GM23338 (cell line): ENCODE measurements around the gene C2CD3. TPM values are rescaled to one million over a fixed set of nuclear protein-coding genes. Genes with fewer than 3 reads are reported as not detected.
A peak's percentile ranks its signal among the peaks of the same experiment; 100 is the strongest.

ENCODE experiments used
- ATAC-seq: fragments of 200-7000 bp; cut with Tn5 transposase; 3 replicates; pipeline ENCODE4 v1.9.1; 2020
- DNase-seq: peaks from one replicate; pipeline ENCODE4 v3.0.0-alpha.2; 2015; ENCODE audit warnings: low spot score
- H2AFZ ChIP-seq: fragments of 200-600 bp; sonication (generic); 2 replicates; pipeline ENCODE4 v1.8.0; 2016; ENCODE audit warnings: antibody characterized with exemption, mild to moderate bottlenecking, moderate library complexity
- H3F3A ChIP-seq: fragments of 200-600 bp; sonication (generic); replicated peaks from 2 replicates; pipeline ENCODE4 v1.8.0; 2017; ENCODE audit warnings: antibody characterized with exemption, mixed run types, low read depth
- H3K27ac ChIP-seq: fragments of 200-600 bp; sonication (generic); 2 replicates; pipeline ENCODE4 v1.6.1; 2016; ENCODE audit warnings: low read depth
- H3K27me3 ChIP-seq: fragments of 200-600 bp; sonication (generic); 2 replicates; pipeline ENCODE4 v1.8.0; 2016; ENCODE audit warnings: mild to moderate bottlenecking, mixed run types, moderate library complexity; ENCODE audit not compliant: insufficient read depth
- H3K36me3 ChIP-seq: fragments of 200-600 bp; sonication (generic); 2 replicates; pipeline ENCODE4 v1.8.0; 2016; ENCODE audit warnings: mild to moderate bottlenecking; ENCODE audit not compliant: insufficient read depth
- H3K4me1 ChIP-seq: fragments of 200-600 bp; sonication (generic); 2 replicates; pipeline ENCODE4 v1.8.0; 2016; ENCODE audit warnings: mild to moderate bottlenecking, moderate library complexity; ENCODE audit not compliant: insufficient read depth
- H3K4me2 ChIP-seq: fragments of 200-600 bp; sonication (generic); 2 replicates; pipeline ENCODE4 v1.7.1; 2017; ENCODE audit warnings: mixed run types
- H3K4me3 ChIP-seq: fragments of 200-600 bp; sonication (generic); 2 replicates; pipeline ENCODE4 v1.6.1; 2016; ENCODE audit warnings: mixed run types
- H3K79me2 ChIP-seq: fragments of 200-600 bp; sonication (generic); replicated peaks from 2 replicates; pipeline ENCODE4 v1.8.0; 2017; ENCODE audit warnings: mild to moderate bottlenecking; ENCODE audit not compliant: insufficient read depth
- H3K9me2 ChIP-seq: fragments of 200-600 bp; sonication (generic); 2 replicates; pipeline ENCODE4 v1.8.0; 2017; ENCODE audit not compliant: insufficient read depth
- H4K20me1 ChIP-seq: fragments of 200-600 bp; sonication (generic); replicated peaks from 2 replicates; pipeline ENCODE4 v1.8.0; 2017; ENCODE audit warnings: mild to moderate bottlenecking; ENCODE audit not compliant: insufficient read depth
- H3K27ac Mint-ChIP-seq: 2 replicates; pipeline ENCODE4 v1.8.0; 2020; ENCODE audit warnings: inconsistent platforms, mild to moderate bottlenecking, moderate library complexity, mixed read lengths
- H3K27me3 Mint-ChIP-seq: 3 replicates; pipeline ENCODE4 v1.8.0; 2022; ENCODE audit warnings: low read depth, mild to moderate bottlenecking, moderate library complexity, mixed read lengths, inconsistent platforms; ENCODE audit not compliant: insufficient read depth, poor library complexity
- H3K36me3 Mint-ChIP-seq: 3 replicates; pipeline ENCODE4 v1.8.0; 2021; ENCODE audit warnings: low read depth, mild to moderate bottlenecking, inconsistent platforms, moderate library complexity, mixed read lengths
- H3K4me1 Mint-ChIP-seq: 3 replicates; pipeline ENCODE4 v1.8.0; 2020; ENCODE audit warnings: mild to moderate bottlenecking, inconsistent platforms, mixed read lengths
- H3K4me3 Mint-ChIP-seq: 3 replicates; pipeline ENCODE4 v1.8.0; 2021; ENCODE audit warnings: moderate library complexity, mild to moderate bottlenecking, inconsistent platforms, mixed read lengths
- H3K9me3 Mint-ChIP-seq: 3 replicates; pipeline ENCODE4 v1.8.0; 2020; ENCODE audit warnings: moderate library complexity, mild to moderate bottlenecking, inconsistent platforms, mixed read lengths
- CREB1 ChIP-seq: fragments of 250-450 bp; sonication (Bioruptor Pico); IDR thresholded peaks from 2 replicates; pipeline ENCODE4 v1.5.0; 2020; ENCODE audit warnings: low read depth, mild to moderate bottlenecking, moderate library complexity
- CTCF ChIP-seq, 2 experiments: fragments of 200-600 bp in 1 of 2; sonication (generic) in 1 of 2; conservative IDR thresholded peaks; 2 replicates each; pipeline versions ENCODE4 v1.5.1 to v1.6.1; 2016 to 2017; ENCODE audit warnings: antibody characterized with exemption in 2 of 2, low read depth in 2 of 2, mild to moderate bottlenecking in 2 of 2, moderate library complexity in 1 of 2
- ETS1 ChIP-seq: IDR thresholded peaks from 2 replicates; pipeline ENCODE4 v1.6.1; 2016; ENCODE audit warnings: antibody characterized with exemption
- EZH2 ChIP-seq: fragments of 200-600 bp; sonication (generic); IDR thresholded peaks from one replicate; pipeline ENCODE4 v1.8.0; 2017; ENCODE audit warnings: antibody characterized with exemption, mild to moderate bottlenecking, low read depth; ENCODE audit not compliant: unreplicated experiment
- EZH2phosphoT487 ChIP-seq: fragments of 200-600 bp; sonication (generic); IDR thresholded peaks from one replicate; pipeline ENCODE4 v1.8.1; 2018; ENCODE audit warnings: antibody characterized with exemption; ENCODE audit not compliant: unreplicated experiment
- JUNB ChIP-seq: IDR thresholded peaks from one replicate; pipeline ENCODE4 v1.6.1; 2016; ENCODE audit warnings: antibody characterized with exemption; ENCODE audit not compliant: unreplicated experiment
- NANOG ChIP-seq: IDR thresholded peaks from 2 replicates; pipeline ENCODE4 v1.6.1; 2016; ENCODE audit warnings: antibody characterized with exemption, borderline replicate concordance
- POLR2AphosphoS5 ChIP-seq: IDR thresholded peaks from 2 replicates; pipeline ENCODE4 v1.6.1; 2016; ENCODE audit warnings: antibody characterized with exemption, low read depth
- REST ChIP-seq: IDR thresholded peaks from one replicate; pipeline ENCODE4 v1.6.1; 2018; ENCODE audit warnings: antibody characterized with exemption; ENCODE audit not compliant: unreplicated experiment
- STAT1 ChIP-seq: IDR thresholded peaks from one replicate; pipeline ENCODE4 v1.6.1; 2016; ENCODE audit warnings: antibody characterized with exemption; ENCODE audit not compliant: unreplicated experiment
- ZNF114 ChIP-seq: fragments of 250-450 bp; sonication (Bioruptor Pico); IDR thresholded peaks from 2 replicates; pipeline ENCODE4 v1.5.0; 2020; ENCODE audit warnings: mild to moderate bottlenecking, moderate library complexity
- ZNF331 ChIP-seq: fragments of 250-450 bp; sonication (Bioruptor Pico); IDR thresholded peaks from 2 replicates; pipeline ENCODE4 v1.5.0; 2020; ENCODE audit warnings: low read depth, mild to moderate bottlenecking, moderate library complexity
- ZNF462 ChIP-seq: fragments of 250-450 bp; sonication (Bioruptor Pico); IDR thresholded peaks from 2 replicates; pipeline ENCODE4 v1.5.0; 2020; ENCODE audit warnings: mild to moderate bottlenecking, moderate library complexity
- polyA plus RNA-seq: library from polyadenylated mRNA; unstranded; fragments of >200 nt; fragmentation: Nextera tagmentation; extraction: Ambion mirVana; gene quantifications from 2 replicates; pipeline ENCODE4 v1.2.1, GENCODE V29; 2016
- total RNA-seq: library from RNA; depleted of rRNA; stranded (reverse); fragments of >200 nt; shearing (Covaris generic); gene quantifications from 2 replicates; pipeline ENCODE4 v1.2.3, GENCODE V29; 2014

Gene C2CD3
- total and polyA plus RNA-seq, 2 experiments from 2014 or later = 15.5 to 29.5 TPM

DNA sequence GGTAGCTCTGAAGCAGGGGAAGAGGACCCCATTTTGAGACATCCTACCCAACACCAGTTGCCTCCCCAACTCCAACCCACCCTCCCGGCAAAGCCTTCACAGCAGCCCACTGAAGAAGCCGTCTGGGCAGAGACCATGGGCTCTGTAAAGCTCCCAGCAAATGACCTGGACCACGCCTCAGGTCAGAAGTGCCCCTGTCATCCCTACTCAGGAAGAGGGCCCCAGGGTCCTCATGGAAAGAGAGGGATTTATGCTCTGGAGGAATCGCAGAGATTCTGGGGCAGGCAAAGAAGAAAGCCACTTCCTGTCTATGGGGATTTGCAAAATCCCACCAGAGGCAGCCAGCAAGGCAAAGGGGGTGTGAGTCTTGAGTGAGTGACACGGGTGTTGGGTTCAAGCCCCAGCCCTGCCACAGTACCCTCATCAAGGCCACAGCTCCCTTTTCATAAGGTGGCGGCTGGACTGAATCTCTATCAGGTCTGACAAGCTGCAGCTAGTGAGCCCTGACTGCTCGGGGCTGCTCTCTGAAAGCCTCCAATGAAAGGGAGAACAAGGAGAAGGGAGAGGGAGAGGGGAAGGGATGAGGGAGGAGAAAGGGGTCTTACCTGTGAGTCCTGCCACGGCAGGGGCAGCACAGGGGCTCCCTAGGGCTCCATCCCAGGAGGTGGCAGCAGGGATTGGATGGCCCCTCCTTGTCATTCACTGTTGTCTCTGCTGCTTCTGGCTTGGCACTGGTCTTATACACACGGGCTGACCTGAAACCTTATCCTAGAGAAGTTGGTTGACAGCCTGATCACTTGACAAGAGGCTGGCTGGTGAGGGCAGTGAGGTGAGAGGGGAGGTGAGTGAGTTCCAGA, 162.2 kb downstream of the C2CD3 start, which contains the start of gene UCP3:
TSS of gene UCP3 (minus strand) at position 713 of the 857 bp plus-strand sequence. CDS start 2,043 bp downstream, outside the sequence.
- Mint-ChIP-seq H3K36me3 (peaks cover 3% of the 10 kb centered on the region; the same call in 1 of the 3 replicates), H3K4me3 (no peak within 1 kb of the TSS), H3K9me3 (no peaks in the 10 kb centered on the region), H3K27ac (0 out of 2 replicates have a peak within 1 kb of the TSS, but pooled peaks have one; percentile 1), H3K4me1 (peaks cover 17% of the 10 kb centered on the region), H3K27me3 (peaks cover 11% of the 10 kb centered on the region)
- Histone ChIP-seq H3K36me3 (no peaks in the 10 kb centered on the region), H4K20me1 (no peaks in the 10 kb centered on the region), H3K27me3 (no peaks in the 10 kb centered on the region), H2AFZ (no peak within 1 kb of the TSS), H3K4me2 (no peak within 1 kb of the TSS), H3K27ac (no peak within 1 kb of the TSS), H3K4me1 (0 out of 2 replicates have a peak, but pooled peaks cover 5% of the 10 kb centered on the region), H3F3A (no peaks in the 10 kb centered on the region), H3K9me2 (no peaks in the 10 kb centered on the region), H3K79me2 (no peaks in the 10 kb centered on the region), H3K4me3 (no peak within 1 kb of the TSS)
- no peak for TF ChIP-seq NANOG
- TF ChIP-seq ZNF331 = no peak
- no peak for TF ChIP-seq EZH2phosphoT487
- TF ChIP-seq EZH2 = no peak
- TF ChIP-seq CREB1 (CRISPR knock-in tag) = no peak
- no peak for TF ChIP-seq STAT1
- no peak for TF ChIP-seq ZNF462 (CRISPR knock-in tag)
- TF ChIP-seq ZNF114 (CRISPR knock-in tag) = no peak
- no peak for TF ChIP-seq JUNB
- no peak for TF ChIP-seq POLR2AphosphoS5
- no peak for TF ChIP-seq ETS1
- TF ChIP-seq CTCF (conservative IDR thresholded peaks at IDR 0.05; ENCODE audit: low read depth in 2 of 2) = no peak
- TF ChIP-seq REST = no peak
- ATAC-seq (no peak), DNase-seq (no peak)
